DMS153 (cell line): Measurements from ENCODE around the gene EFNA3.
"Not testable (repeated sequence)": the region's sequence is repeated elsewhere in the genome, so short reads cannot be mapped to it uniquely, and the experiment has no call there.

Experiments
- DNase-seq: peaks from one replicate; lab custom pipeline; 2025; lab: John Stamatoyannopoulos, UW

EFNA3 gene

GRCh38 chr1:155110826-155111225, 32.2 kb downstream of the EFNA3 start:
- no peak for DNase-seq

GRCh38 chr1:155113450-155113980, 34.9 kb downstream of the EFNA3 start:
- DNase-seq, result no peak

- DNase-seq, result no peak
Observed at GRCh38 chr1:155116113-155116764, 37.6 kb downstream of the EFNA3 start.

GRCh38 chr1:155117610-155118009, 39.0 kb downstream of the EFNA3 start:
- DNase-seq, result peak; percentile 69

- DNase-seq, result not testable (repeated sequence)
Observed at GRCh38 chr1:155118090-155118489, 39.5 kb downstream of the EFNA3 start.

- no peak for DNase-seq
Observed at GRCh38 chr1:155120253-155120652, 41.6 kb downstream of the EFNA3 start.

- DNase-seq, result no peak
Observed at GRCh38 chr1:155121249-155121648, 42.6 kb downstream of the EFNA3 start.

- no peak for DNase-seq
Observed at GRCh38 chr1:155122308-155122707, 43.7 kb downstream of the EFNA3 start.

GRCh38 chr1:155123801-155124200, 45.2 kb downstream of the EFNA3 start:
- DNase-seq, result no peak

- DNase-seq, result no peak
Observed at GRCh38 chr1:155124503-155125463, 46.1 kb downstream of the EFNA3 start.

GRCh38 chr1:155125511-155125945, 46.9 kb downstream of the EFNA3 start:
- DNase-seq, result no peak

GRCh38 chr1:155125946-155126555, 47.4 kb downstream of the EFNA3 start:
- DNase-seq, result no peak

- peak; percentile 70 for DNase-seq
Observed at GRCh38 chr1:155126556-155127104, 48.0 kb downstream of the EFNA3 start.

- DNase-seq, result peak; percentile 70
Observed at GRCh38 chr1:155127105-155127966, 48.7 kb downstream of the EFNA3 start, which contains the start of gene EFNA1. TSS of gene EFNA1 (plus strand) at chr1:155127876. CDS start at chr1:155127978, 102 bp downstream.

GRCh38 chr1:155127967-155128754, 49.5 kb downstream of the EFNA3 start:
- DNase-seq, result no peak

GRCh38 chr1:155128755-155129473, 50.3 kb downstream of the EFNA3 start:
- peak; percentile 75 for DNase-seq

GRCh38 chr1:155130272-155131006, 51.8 kb downstream of the EFNA3 start:
- DNase-seq, result no peak

GRCh38 chr1:155131285-155131684, 52.6 kb downstream of the EFNA3 start:
- no peak for DNase-seq

- DNase-seq, result no peak
Observed at GRCh38 chr1:155131856-155132255, 53.2 kb downstream of the EFNA3 start.
